NCI-H1694 treated with DMSO at 0.1 percent for 48 hours (cell line): ENCODE results near the gene C20orf202.
"Not testable (repeated sequence)": the region's sequence is repeated elsewhere in the genome, so short reads cannot be mapped to it uniquely, and the experiment has no call there.

Experiments
- DNase-seq: peaks from one replicate; lab custom pipeline; 2025; lab: John Stamatoyannopoulos, UW

Gene C20orf202

GRCh38 chr20:1209447-1210387 is 6.5 kb downstream of the C20orf202 start:
- DNase-seq: no peak

- DNase-seq: no peak
Measured at GRCh38 chr20:1210501-1210900, 7.2 kb downstream of the C20orf202 start.

GRCh38 chr20:1212023-1212422 is 8.8 kb downstream of the C20orf202 start:
- no peak for DNase-seq

GRCh38 chr20:1212607-1213396 is 9.5 kb downstream of the C20orf202 start:
- DNase-seq: peak; percentile 14

- DNase-seq: no peak
Measured at GRCh38 chr20:1214838-1215261, 11.6 kb downstream of the C20orf202 start.

GRCh38 chr20:1215386-1216170 is 12.3 kb downstream of the C20orf202 start:
- no peak for DNase-seq

GRCh38 chr20:1216527-1217427 is 13.5 kb downstream of the C20orf202 start:
- not testable (repeated sequence) for DNase-seq

- not testable (repeated sequence) for DNase-seq
Measured at GRCh38 chr20:1222750-1223149, 19.5 kb downstream of the C20orf202 start.

- no peak for DNase-seq
Measured at GRCh38 chr20:1224205-1224890, 21.1 kb downstream of the C20orf202 start.

- no peak for DNase-seq
Measured at GRCh38 chr20:1225263-1225782, 22.1 kb downstream of the C20orf202 start.

GRCh38 chr20:1225783-1226654 is 22.8 kb downstream of the C20orf202 start, which contains the start of gene RAD21L1:
RAD21L1 (plus strand) TSS chr20:1226044; CDS start chr20:1228454, 2,410 bp downstream.
- DNase-seq: no peak

GRCh38 chr20:1229541-1229940 is 26.3 kb downstream of the C20orf202 start:
- DNase-seq: no peak

- no peak for DNase-seq
Measured at GRCh38 chr20:1232286-1233111, 29.2 kb downstream of the C20orf202 start.

- DNase-seq: no peak
Measured at GRCh38 chr20:1240549-1240948, 37.3 kb downstream of the C20orf202 start.

GRCh38 chr20:1241456-1241855 is 38.2 kb downstream of the C20orf202 start:
- no peak for DNase-seq

GRCh38 chr20:1242099-1242498 is 38.8 kb downstream of the C20orf202 start:
- no peak for DNase-seq

GRCh38 chr20:1242530-1242929 is 39.3 kb downstream of the C20orf202 start:
- no peak for DNase-seq

GRCh38 chr20:1245578-1245977 is 42.3 kb downstream of the C20orf202 start:
- DNase-seq: no peak
